Activated B cell treated with CpG ODN at 0.5 μM for 24 hours (primary cell): Measurements from ENCODE around the gene USPL1. TPM values are rescaled to one million over a fixed set of nuclear protein-coding genes. Genes with fewer than 3 reads are reported as not detected.
A peak's percentile ranks its signal among the peaks of the same experiment; 100 is the strongest.
"Not testable (repeated sequence)": the region's sequence is repeated elsewhere in the genome, so short reads cannot be mapped to it uniquely, and the experiment has no call there.

Experiments used
- ATAC-seq: fragments of 200-7000 bp; cut with Tn5 transposase; one replicate; pipeline ENCODE4 v1.10.0; 2021; ENCODE audit warnings: low read depth, mild to moderate bottlenecking, moderate library complexity
- CTCF ChIA-PET: fragments of 350-600 bp; sonication (Branson Sonifier 250); formaldehyde crosslinking; loops from one replicate; lab custom pipeline; 2021; ENCODE audit warnings: antibody characterized with exemption; lab: Charles Lee
- POLR2A ChIA-PET: fragments of 350-600 bp; sonication (Branson Sonifier 250); formaldehyde crosslinking; loops from one replicate; lab custom pipeline; 2021; ENCODE audit warnings: antibody characterized with exemption; lab: Charles Lee
- DNase-seq: peaks from one replicate; pipeline ENCODE4 v3.0.0; 2022
- H3K27ac Mint-ChIP-seq: one replicate; pipeline ENCODE4 v1.8.0; 2020; ENCODE audit warnings: mixed read lengths
- H3K27me3 Mint-ChIP-seq: one replicate; pipeline ENCODE4 v1.8.0; 2021; ENCODE audit warnings: mixed read lengths
- H3K36me3 Mint-ChIP-seq: one replicate; pipeline ENCODE4 v1.8.0; 2021; ENCODE audit warnings: low read depth, mixed read lengths
- H3K4me1 Mint-ChIP-seq: one replicate; pipeline ENCODE4 v1.8.0; 2021; ENCODE audit warnings: mixed read lengths
- H3K4me3 Mint-ChIP-seq: one replicate; pipeline ENCODE4 v1.8.0; 2020; ENCODE audit warnings: mild to moderate bottlenecking, mixed read lengths
- H3K9me3 Mint-ChIP-seq: one replicate; pipeline ENCODE4 v1.8.0; 2020; ENCODE audit warnings: mixed read lengths
- CTCF ChIP-seq: fragments of 200-600 bp; IDR thresholded peaks from one replicate; pipeline ENCODE4 v1.8.0; 2022; ENCODE audit warnings: antibody characterized with exemption, mild to moderate bottlenecking
- intact Hi-C: fragments of 100-400 bp; cut with micrococcal nuclease; formaldehyde crosslinking; loops from one replicate; pipeline ENCODE4 v1.15.1; 2024
- total RNA-seq: library from RNA; stranded (reverse); gene quantifications from 2 replicates; pipeline ENCODE4 v1.2.3, GENCODE V29; 2022

Gene USPL1
- total RNA-seq, 1 donor from 2014 or later = 33.6 TPM

- no peaks in the 10 kb centered on the region for H3K36me3 Mint-ChIP-seq
- no peaks in the 10 kb centered on the region for H3K27me3 Mint-ChIP-seq
- ChIA-PET CTCF (no interaction called here), POLR2A (no interaction called here)
- peaks cover 2% of the 10 kb centered on the region for H3K4me1 Mint-ChIP-seq
- no peak for DNase-seq
- no peak overlapping the region for H3K27ac Mint-ChIP-seq
- no peak for TF ChIP-seq CTCF
- intact Hi-C loops = no loop called here
- H3K4me3 Mint-ChIP-seq = no peak overlapping the region
- H3K9me3 Mint-ChIP-seq = no peaks in the 10 kb centered on the region
- ATAC-seq = peak; percentile 28
These were observed 15.9 kb upstream of the USPL1 start for GRCh38 chr13:30601836-30602235.

- no peak overlapping the region for H3K27ac Mint-ChIP-seq
- H3K27me3 Mint-ChIP-seq = no peaks in the 10 kb centered on the region
- no peak for ATAC-seq
These were observed 12.7 kb upstream of the USPL1 start for GRCh38 chr13:30605052-30605451.

GRCh38 chr13:30607186-30607585 is 10.5 kb upstream of the USPL1 start:
- CTCF ChIA-PET = interaction anchor here (1.0 to 1.2 kb wide), 3 partner anchors 9 to 475 kb away, joined by 3 to 4 read pairs (median 4); no protein-coding TSS in a partner anchor
- ATAC-seq, H3K36me3 Mint-ChIP-seq, DNase-seq, H3K27me3 Mint-ChIP-seq, H3K4me3 Mint-ChIP-seq, H3K9me3 Mint-ChIP-seq, intact Hi-C loops: not testable (repeated sequence)
- peaks cover 42% of the 10 kb centered on the region for H3K4me1 Mint-ChIP-seq
- POLR2A ChIA-PET = interaction anchor here (1.4 to 3.2 kb wide), 3 partner anchors 10 to 142 kb away, joined by 4 to 43 read pairs (median 4); partner anchors contain the start of genes HMGB1 and USPL1
- H3K27ac Mint-ChIP-seq = peak overlapping the region; percentile 68

More at GRCh38 chr13:30605052-30605451, 12.7 kb upstream of the USPL1 start:
- TF ChIP-seq CTCF = no peak
- CTCF ChIA-PET = no interaction called here
- Mint-ChIP-seq H3K4me3 (no peak overlapping the region), H3K36me3 (no peaks in the 10 kb centered on the region), H3K4me1 (peaks cover 25% of the 10 kb centered on the region), H3K9me3 (no peaks in the 10 kb centered on the region)
- intact Hi-C loops = no loop called here
- POLR2A ChIA-PET = interaction anchor here (1.0 kb wide), 1 partner anchor 12 kb away, joined by 3 read pairs; no protein-coding TSS in a partner anchor
- DNase-seq = no peak

GRCh38 chr13:30607908-30608307 is 9.8 kb upstream of the USPL1 start:
- Mint-ChIP-seq H3K27ac (peak overlapping the region; percentile 75), H3K4me1 (peaks cover 50% of the 10 kb centered on the region), H3K4me3 (peak overlapping the region; percentile 29), H3K36me3 (no peaks in the 10 kb centered on the region), H3K9me3 (no peaks in the 10 kb centered on the region), H3K27me3 (no peaks in the 10 kb centered on the region)
- CTCF ChIA-PET = interaction anchor here (1.0 to 1.3 kb wide), 3 partner anchors 30 to 475 kb away, joined by 3 to 4 read pairs (median 4); no protein-coding TSS in a partner anchor
- TF ChIP-seq CTCF = no peak
- DNase-seq (peak; percentile 27), ATAC-seq (peak; percentile 91)
- intact Hi-C loops = loop anchor here (1.0 kb wide), 1 partner anchor 9 kb away; the partner anchor contains the start of gene USPL1
- POLR2A ChIA-PET = interaction anchor here (0.6 to 3.2 kb wide), 5 partner anchors 9 to 212 kb away, joined by 3 to 43 read pairs (median 4); partner anchors contain the start of gene USPL1

- CTCF ChIA-PET = interaction anchor here (1.0 to 1.3 kb wide), 3 partner anchors 31 to 476 kb away, joined by 3 to 4 read pairs (median 4); no protein-coding TSS in a partner anchor
- H3K27ac Mint-ChIP-seq = peak overlapping the region; percentile 75
These were observed 9.4 kb upstream of the USPL1 start for GRCh38 chr13:30608364-30608763.

More at GRCh38 chr13:30608364-30608763, 9.4 kb upstream of the USPL1 start:
- ATAC-seq (no peak), DNase-seq (no peak)
- no peaks in the 10 kb centered on the region for H3K9me3 Mint-ChIP-seq
- TF ChIP-seq CTCF = no peak
- H3K4me3 Mint-ChIP-seq = no peak overlapping the region
- H3K27me3 Mint-ChIP-seq = no peaks in the 10 kb centered on the region
- POLR2A ChIA-PET = interaction anchor here (0.6 to 3.2 kb wide), 5 partner anchors 9 to 212 kb away, joined by 3 to 43 read pairs (median 4); partner anchors contain the start of gene USPL1
- intact Hi-C loops = loop anchor here (1.0 kb wide), 1 partner anchor 9 kb away; the partner anchor contains the start of gene USPL1
- peaks cover 54% of the 10 kb centered on the region for H3K4me1 Mint-ChIP-seq
- no peaks in the 10 kb centered on the region for H3K36me3 Mint-ChIP-seq
